Nephron (organoid): ENCODE measurements around the gene CSNK1D.

Experiments
- H3K27ac Mint-ChIP-seq, 3 experiments: 2 replicates each; pipeline ENCODE4 v1.8.0; 2020; ENCODE audit warnings: mixed read lengths in 3 of 3, mild to moderate bottlenecking in 2 of 3, moderate library complexity in 1 of 3
- H3K27me3 Mint-ChIP-seq: 2 replicates; pipeline ENCODE4 v1.8.0; 2021; ENCODE audit warnings: low read depth, mild to moderate bottlenecking, moderate library complexity, mixed read lengths
- H3K36me3 Mint-ChIP-seq: 2 replicates; pipeline ENCODE4 v1.8.0; 2020; ENCODE audit warnings: low read depth, mixed read lengths
- H3K4me1 Mint-ChIP-seq: 2 replicates; pipeline ENCODE4 v1.8.0; 2020; ENCODE audit warnings: mixed read lengths
- H3K4me3 Mint-ChIP-seq, 3 experiments: 2 replicates each; pipeline ENCODE4 v1.8.0; 2020; ENCODE audit warnings: mild to moderate bottlenecking in 3 of 3, mixed read lengths in 3 of 3, moderate library complexity in 2 of 3
- H3K9me3 Mint-ChIP-seq: 2 replicates; pipeline ENCODE4 v1.8.0; 2020; ENCODE audit warnings: mixed read lengths
- TF ChIP-seq, protein P1 (sequence below), 3 experiments: fragments of 200-600 bp; sonication (generic); IDR thresholded peaks; one replicate each; pipeline ENCODE4 v1.5.0; 2021; ENCODE audit warnings: antibody characterized with exemption in 3 of 3; ENCODE audit not compliant: unreplicated experiment in 3 of 3

CSNK1D gene

DNA sequence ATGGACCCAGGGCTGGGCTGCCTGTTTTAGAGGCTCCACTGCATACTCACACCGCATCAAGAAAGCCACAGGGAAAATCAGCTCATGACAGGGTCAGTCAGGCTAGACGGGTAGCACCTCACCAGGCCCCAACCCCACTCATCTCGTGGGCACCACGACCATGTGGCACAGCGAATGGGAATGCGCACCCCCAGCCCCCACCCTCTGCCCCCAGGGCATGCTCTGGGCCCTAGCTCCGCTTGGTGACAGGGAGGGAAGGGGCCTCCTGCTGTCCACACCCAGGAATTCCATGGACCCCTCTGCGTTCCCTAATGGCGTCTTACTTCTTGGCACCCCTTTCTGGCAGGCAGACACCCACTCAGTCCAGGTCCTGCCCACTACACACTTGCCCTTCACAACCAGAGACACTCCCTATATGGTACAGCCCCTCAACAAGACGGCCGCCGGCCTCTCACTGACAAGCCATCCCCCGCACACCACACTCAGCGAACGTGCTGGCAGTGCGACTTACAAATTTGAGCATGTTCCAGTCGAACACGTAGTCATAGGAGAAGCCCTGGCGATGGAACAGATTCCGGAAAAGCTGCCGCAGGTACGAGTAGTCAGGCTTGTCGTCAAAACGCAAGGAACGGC, 22.5 kb downstream of the CSNK1D start:
- Mint-ChIP-seq H3K27ac (no peak overlapping the region), H3K4me3 (no peak overlapping the region), H3K4me1 (no peaks in the 10 kb centered on the region), H3K27me3 (no peaks in the 10 kb centered on the region), H3K36me3 (peaks cover 66% of the 10 kb centered on the region), H3K9me3 (no peaks in the 10 kb centered on the region)
- TF ChIP-seq, protein P1, sequence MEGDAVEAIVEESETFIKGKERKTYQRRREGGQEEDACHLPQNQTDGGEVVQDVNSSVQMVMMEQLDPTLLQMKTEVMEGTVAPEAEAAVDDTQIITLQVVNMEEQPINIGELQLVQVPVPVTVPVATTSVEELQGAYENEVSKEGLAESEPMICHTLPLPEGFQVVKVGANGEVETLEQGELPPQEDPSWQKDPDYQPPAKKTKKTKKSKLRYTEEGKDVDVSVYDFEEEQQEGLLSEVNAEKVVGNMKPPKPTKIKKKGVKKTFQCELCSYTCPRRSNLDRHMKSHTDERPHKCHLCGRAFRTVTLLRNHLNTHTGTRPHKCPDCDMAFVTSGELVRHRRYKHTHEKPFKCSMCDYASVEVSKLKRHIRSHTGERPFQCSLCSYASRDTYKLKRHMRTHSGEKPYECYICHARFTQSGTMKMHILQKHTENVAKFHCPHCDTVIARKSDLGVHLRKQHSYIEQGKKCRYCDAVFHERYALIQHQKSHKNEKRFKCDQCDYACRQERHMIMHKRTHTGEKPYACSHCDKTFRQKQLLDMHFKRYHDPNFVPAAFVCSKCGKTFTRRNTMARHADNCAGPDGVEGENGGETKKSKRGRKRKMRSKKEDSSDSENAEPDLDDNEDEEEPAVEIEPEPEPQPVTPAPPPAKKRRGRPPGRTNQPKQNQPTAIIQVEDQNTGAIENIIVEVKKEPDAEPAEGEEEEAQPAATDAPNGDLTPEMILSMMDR (IDR thresholded peaks at IDR 0.05; ENCODE audit: unreplicated experiment in 3 of 3): no peak

DNA sequence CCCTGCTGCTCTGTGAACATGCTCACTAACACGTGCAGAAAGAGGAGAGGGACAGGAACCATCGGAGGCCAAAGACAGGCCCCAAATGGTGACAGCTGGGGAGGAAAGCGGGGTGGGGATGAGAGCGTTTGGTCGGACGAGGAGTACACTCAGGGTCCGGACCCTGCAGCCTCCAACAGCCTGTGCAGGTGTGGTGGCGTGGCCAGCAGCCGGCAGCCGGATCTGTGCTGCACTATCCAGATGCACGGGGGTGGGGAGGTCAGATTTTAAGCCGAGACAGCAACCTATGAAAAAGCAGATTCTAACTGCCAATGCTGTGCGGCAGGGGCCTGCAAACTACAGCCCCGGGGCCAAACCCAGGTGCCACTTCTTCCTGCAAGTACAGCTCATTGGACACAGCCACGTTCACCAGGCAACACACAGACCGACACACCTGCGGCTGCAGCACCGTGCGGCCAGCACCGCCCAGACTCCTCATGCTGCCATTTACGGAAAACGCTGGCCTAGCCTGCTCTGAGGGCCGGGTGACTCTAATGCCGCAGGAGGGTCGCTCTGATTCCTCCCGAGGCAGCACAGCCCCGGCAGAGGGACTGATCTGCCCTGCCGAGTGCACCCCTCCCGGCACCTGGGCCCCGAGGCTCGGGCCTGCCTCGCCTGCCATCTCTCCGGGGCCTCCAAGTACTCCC, 23.5 kb downstream of the CSNK1D start:
- Mint-ChIP-seq H3K27me3 (no peaks in the 10 kb centered on the region), H3K27ac (no peak overlapping the region), H3K9me3 (no peaks in the 10 kb centered on the region), H3K36me3 (peaks cover 62% of the 10 kb centered on the region), H3K4me1 (no peaks in the 10 kb centered on the region), H3K4me3 (no peak overlapping the region)
- TF ChIP-seq, protein P1 (IDR thresholded peaks at IDR 0.05; ENCODE audit: unreplicated experiment in 3 of 3): no peak

DNA sequence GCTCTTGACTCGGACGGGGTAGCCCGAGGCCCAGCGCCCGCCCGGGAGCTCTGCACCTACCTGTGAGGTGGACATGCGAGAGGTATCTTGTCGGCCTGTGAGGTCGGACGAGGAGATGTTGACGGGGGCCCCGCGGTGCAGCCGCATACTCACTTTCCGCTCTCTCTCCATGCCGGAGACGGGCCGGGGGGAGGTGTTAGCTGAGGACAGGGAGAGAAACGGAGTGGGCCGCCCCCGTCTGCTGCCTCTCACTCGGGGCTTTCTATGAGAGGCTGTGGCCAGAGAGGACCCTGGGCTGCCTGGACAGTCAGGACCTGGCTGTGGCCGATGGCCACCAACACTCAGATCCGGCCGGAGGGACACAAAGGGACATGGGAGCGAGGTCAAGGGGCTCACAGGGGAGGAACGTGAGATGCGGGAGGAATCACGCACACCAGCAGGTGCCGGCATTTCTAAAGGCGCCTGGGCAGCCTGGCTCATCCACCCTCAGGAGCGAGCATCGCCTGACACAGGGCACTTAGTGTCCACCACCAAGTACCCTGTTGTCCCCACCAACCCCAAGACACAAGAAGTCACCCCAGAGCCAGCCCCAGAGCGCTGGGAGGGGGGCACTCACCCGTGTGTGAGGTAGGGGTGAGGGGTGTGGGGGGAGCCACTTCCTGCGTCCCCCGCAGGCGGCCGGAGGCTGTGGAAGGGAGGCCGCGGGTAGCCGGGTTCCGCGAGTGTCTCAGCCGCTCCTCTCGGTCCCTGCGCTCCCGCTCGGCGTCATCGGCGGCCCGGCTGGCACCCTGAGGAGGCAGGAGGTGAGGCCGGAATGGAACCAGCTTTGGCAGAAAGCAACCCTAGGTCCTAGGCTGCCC, 24.5 kb downstream of the CSNK1D start:
- Mint-ChIP-seq H3K27ac (no peak overlapping the region), H3K36me3 (peaks cover 72% of the 10 kb centered on the region), H3K4me3 (no peak overlapping the region), H3K27me3 (peaks cover 2% of the 10 kb centered on the region), H3K9me3 (no peaks in the 10 kb centered on the region), H3K4me1 (peaks cover 8% of the 10 kb centered on the region)
- TF ChIP-seq, protein P1 (IDR thresholded peaks at IDR 0.05; ENCODE audit: unreplicated experiment in 3 of 3): no peak

DNA sequence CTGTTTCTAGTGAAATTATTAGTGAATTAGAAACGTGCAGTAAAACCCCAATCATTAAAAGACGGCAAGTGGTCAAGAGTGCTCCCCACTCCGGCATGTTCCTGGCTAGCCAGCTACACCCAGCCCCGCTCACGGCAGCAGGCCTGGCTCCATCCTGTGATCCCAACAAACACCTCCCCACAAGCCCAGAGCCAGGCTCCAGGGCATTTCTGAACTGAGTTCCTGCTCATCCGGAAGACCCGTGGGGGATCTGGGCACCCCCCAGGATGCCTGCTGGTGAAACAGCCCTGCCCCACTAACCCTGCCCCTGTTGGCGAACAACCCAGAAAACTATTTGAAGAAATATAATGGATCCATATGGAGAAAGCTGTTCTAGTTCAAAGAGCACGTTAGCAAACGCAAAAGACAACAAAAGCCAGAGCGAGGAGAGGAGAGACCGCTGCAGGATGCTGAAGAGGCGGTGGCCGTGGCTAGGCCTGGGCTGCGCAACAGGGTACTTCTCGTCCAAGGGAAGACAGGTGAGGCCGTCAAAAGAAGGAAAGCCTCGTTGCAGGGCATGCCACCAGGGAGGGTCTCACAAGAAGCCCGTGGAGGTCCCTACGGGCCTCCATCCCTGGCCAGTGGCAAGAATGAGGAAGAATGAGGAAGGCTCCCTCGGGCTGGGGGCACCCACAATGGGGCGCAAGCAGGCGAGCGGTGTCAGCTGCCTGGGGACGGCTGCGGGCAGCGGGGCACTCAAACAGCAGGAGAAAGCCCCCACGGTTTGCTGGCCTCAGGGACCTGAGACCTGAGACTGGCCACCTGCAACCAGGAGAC, 25.4 kb downstream of the CSNK1D start:
- TF ChIP-seq, protein P1 (IDR thresholded peaks at IDR 0.05; ENCODE audit: unreplicated experiment in 3 of 3): no peak
- H3K36me3 Mint-ChIP-seq: peaks cover 72% of the 10 kb centered on the region
- peaks cover 15% of the 10 kb centered on the region for H3K4me1 Mint-ChIP-seq
- H3K9me3 Mint-ChIP-seq: no peaks in the 10 kb centered on the region
- H3K4me3 Mint-ChIP-seq: no peak overlapping the region
- H3K27me3 Mint-ChIP-seq: peaks cover 5% of the 10 kb centered on the region
- no peak overlapping the region for H3K27ac Mint-ChIP-seq

DNA sequence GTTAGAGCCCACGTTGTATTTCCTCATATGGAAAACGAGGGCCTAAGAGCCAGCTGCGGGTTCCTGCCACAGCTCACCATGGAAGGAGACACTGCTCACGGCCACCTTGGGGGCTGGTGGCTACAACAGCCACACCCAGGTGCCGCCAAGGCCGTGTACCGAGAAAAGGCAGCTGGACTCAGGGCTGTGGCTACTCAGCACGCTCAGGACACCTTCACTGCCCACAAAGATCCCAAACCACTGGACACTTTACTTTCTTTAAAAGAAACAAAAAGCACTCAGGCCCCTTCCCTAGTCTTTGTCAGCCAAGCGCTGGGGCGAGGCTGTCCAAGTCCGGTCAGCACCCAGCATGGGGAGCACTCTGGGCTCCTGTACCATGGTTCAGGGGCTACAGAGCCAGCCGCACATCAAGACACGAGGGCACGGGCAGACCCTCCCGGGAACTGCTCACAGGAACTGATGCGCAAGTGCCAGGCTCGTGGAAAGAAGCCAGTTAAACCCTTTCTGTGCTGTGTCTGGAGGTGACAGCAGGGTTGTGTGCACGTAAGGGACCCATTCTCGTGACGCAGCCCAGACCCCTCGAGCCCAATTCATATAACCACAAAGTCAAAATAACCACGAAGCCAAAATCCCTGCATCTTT, 26.2 kb downstream of the CSNK1D start:
- H3K27me3 Mint-ChIP-seq: peaks cover 5% of the 10 kb centered on the region

More for the DNA sequence above, 26.2 kb downstream of the CSNK1D start:
- H3K9me3 Mint-ChIP-seq: no peaks in the 10 kb centered on the region
- H3K36me3 Mint-ChIP-seq: peaks cover 72% of the 10 kb centered on the region
- peaks cover 23% of the 10 kb centered on the region for H3K4me1 Mint-ChIP-seq
- TF ChIP-seq, protein P1 (IDR thresholded peaks at IDR 0.05; ENCODE audit: unreplicated experiment in 3 of 3): no peak
- H3K27ac Mint-ChIP-seq: no peak overlapping the region
- no peak overlapping the region for H3K4me3 Mint-ChIP-seq
